GM10266 (cell line): ENCODE measurements around the gene TUBA1A.
"Not testable (repeated sequence)": the region's sequence is repeated elsewhere in the genome, so short reads cannot be mapped to it uniquely, and the experiment has no call there.

Source experiments
- DNase-seq: peaks from one replicate; pipeline ENCODE4 v3.0.0; 2012; ENCODE audit errors: extremely low spot score
- CTCF ChIP-seq: IDR thresholded peaks from 2 replicates; pipeline ENCODE4 v1.5.1; 2012; ENCODE audit warnings: mild to moderate bottlenecking, low read depth; ENCODE audit not compliant: control insufficient read depth, insufficient read depth; ENCODE audit errors: missing control alignments

Gene TUBA1A

GRCh38 chr12:49138999-49139398 lies 49.9 kb downstream of the TUBA1A start:
- TF ChIP-seq CTCF, result no peak
- no peak for DNase-seq

- DNase-seq, result no peak
- TF ChIP-seq CTCF, result no peak
These were observed 50.3 kb downstream of the TUBA1A start for GRCh38 chr12:49138587-49138986.

GRCh38 chr12:49137476-49137875 lies 51.4 kb downstream of the TUBA1A start:
- TF ChIP-seq CTCF, result no peak
- DNase-seq, result no peak

GRCh38 chr12:49136997-49137396 lies 51.9 kb downstream of the TUBA1A start:
- DNase-seq, result not testable (repeated sequence)
